Activated CD4-positive, alpha-beta T cell treated with anti-CD3 and anti-CD28 coated beads, Interleukin-2, amount 10 ng/mL, durations not matched to agents 24 days and 14 days (primary cell): Measurements from ENCODE around the gene MYO9B. TPM values are rescaled to one million over a fixed set of nuclear protein-coding genes. Genes with fewer than 3 reads are reported as not detected.

ENCODE experiments used
- DNase-seq: peaks from one replicate; pipeline ENCODE4 v3.0.0; 2022
- H3K27ac Mint-ChIP-seq: one replicate; pipeline ENCODE4 v1.8.0; 2022; ENCODE audit warnings: mild to moderate bottlenecking, mixed read lengths
- H3K27me3 Mint-ChIP-seq: one replicate; pipeline ENCODE4 v1.8.0; 2022; ENCODE audit warnings: mixed read lengths
- H3K36me3 Mint-ChIP-seq: one replicate; pipeline ENCODE4 v1.8.0; 2022; ENCODE audit warnings: low read depth, mild to moderate bottlenecking, mixed read lengths
- H3K4me1 Mint-ChIP-seq: one replicate; pipeline ENCODE4 v1.8.0; 2021; ENCODE audit warnings: mixed read lengths
- H3K4me3 Mint-ChIP-seq: one replicate; pipeline ENCODE4 v1.8.0; 2022; ENCODE audit warnings: mild to moderate bottlenecking, moderate library complexity, mixed read lengths
- H3K9me3 Mint-ChIP-seq: one replicate; pipeline ENCODE4 v1.8.0; 2021; ENCODE audit warnings: mixed read lengths
- intact Hi-C: fragments of 100-400 bp; cut with micrococcal nuclease; formaldehyde crosslinking; loops from one replicate; pipeline ENCODE4 v1.15.1; 2023
- total RNA-seq: library from RNA; stranded (reverse); gene quantifications from 2 replicates; pipeline ENCODE4 v1.2.3, GENCODE V29; 2022

The MYO9B gene
- total RNA-seq, 1 donor from 2014 or later = 120 TPM

GRCh38 chr19:17243830-17244617, 168.4 kb downstream of the MYO9B start:
- peak overlapping the region; percentile 63 for H3K4me3 Mint-ChIP-seq
- intact Hi-C loops = no loop called here
- H3K4me1 Mint-ChIP-seq = peaks cover 7% of the 10 kb centered on the region

GRCh38 chr19:17244618-17245534, 169.3 kb downstream of the MYO9B start:
- DNase-seq = no peak
- Mint-ChIP-seq H3K9me3 (no peaks in the 10 kb centered on the region), H3K36me3 (no peaks in the 10 kb centered on the region), H3K4me3 (peak overlapping the region; percentile 63), H3K27me3 (peaks cover 16% of the 10 kb centered on the region), H3K27ac (peak overlapping the region; percentile 8), H3K4me1 (peaks cover 7% of the 10 kb centered on the region)
- intact Hi-C loops = no loop called here

More at GRCh38 chr19:17243830-17244617, 168.4 kb downstream of the MYO9B start:
- Mint-ChIP-seq H3K27ac (peak overlapping the region; percentile 8), H3K9me3 (no peaks in the 10 kb centered on the region), H3K27me3 (peaks cover 15% of the 10 kb centered on the region), H3K36me3 (no peaks in the 10 kb centered on the region)
- no peak for DNase-seq

GRCh38 chr19:17245535-17245984, 170.0 kb downstream of the MYO9B start, which contains the start of gene NR2F6:
Gene NR2F6, minus strand, starts transcription at chr19:17245919. Its CDS starts 699 bp downstream, at chr19:17245220.
- no peak for DNase-seq
- Mint-ChIP-seq H3K4me1 (peaks cover 7% of the 10 kb centered on the region), H3K27me3 (peaks cover 16% of the 10 kb centered on the region), H3K36me3 (no peaks in the 10 kb centered on the region), H3K9me3 (no peaks in the 10 kb centered on the region), H3K27ac (peak within 1 kb of the TSS; percentile 89), H3K4me3 (peak within 1 kb of the TSS; percentile 90)
- intact Hi-C loops = no loop called here

GRCh38 chr19:17246681-17247425, 171.3 kb downstream of the MYO9B start:
- DNase-seq = no peak
- Mint-ChIP-seq H3K27ac (no peak overlapping the region), H3K9me3 (no peaks in the 10 kb centered on the region), H3K36me3 (no peaks in the 10 kb centered on the region), H3K27me3 (peaks cover 16% of the 10 kb centered on the region), H3K4me1 (peaks cover 7% of the 10 kb centered on the region), H3K4me3 (peak overlapping the region; percentile 90)
- intact Hi-C loops = no loop called here

- no peak for DNase-seq
- no peak overlapping the region for H3K4me3 Mint-ChIP-seq
- H3K9me3 Mint-ChIP-seq = no peaks in the 10 kb centered on the region
These were observed 172.6 kb downstream of the MYO9B start for GRCh38 chr19:17248011-17248776.

GRCh38 chr19:17249887-17250548, 174.4 kb downstream of the MYO9B start:
- Mint-ChIP-seq H3K4me3 (no peak overlapping the region), H3K9me3 (no peaks in the 10 kb centered on the region), H3K36me3 (no peaks in the 10 kb centered on the region), H3K27me3 (peaks cover 8% of the 10 kb centered on the region), H3K4me1 (peaks cover 7% of the 10 kb centered on the region), H3K27ac (no peak overlapping the region)
- intact Hi-C loops = no loop called here
- DNase-seq = no peak

More at GRCh38 chr19:17248011-17248776, 172.6 kb downstream of the MYO9B start:
- no peak overlapping the region for H3K27ac Mint-ChIP-seq
- peaks cover 7% of the 10 kb centered on the region for H3K4me1 Mint-ChIP-seq
- intact Hi-C loops = no loop called here
- H3K36me3 Mint-ChIP-seq = no peaks in the 10 kb centered on the region
- peaks cover 16% of the 10 kb centered on the region for H3K27me3 Mint-ChIP-seq

GRCh38 chr19:17254636-17255035, 179.1 kb downstream of the MYO9B start:
- intact Hi-C loops = no loop called here
- H3K27me3 Mint-ChIP-seq = no peaks in the 10 kb centered on the region
- DNase-seq = no peak
- H3K36me3 Mint-ChIP-seq = no peaks in the 10 kb centered on the region
- no peak overlapping the region for H3K4me3 Mint-ChIP-seq
- no peak overlapping the region for H3K27ac Mint-ChIP-seq
- no peaks in the 10 kb centered on the region for H3K4me1 Mint-ChIP-seq
- no peaks in the 10 kb centered on the region for H3K9me3 Mint-ChIP-seq

GRCh38 chr19:17255150-17255621, 179.6 kb downstream of the MYO9B start:
- no peaks in the 10 kb centered on the region for H3K4me1 Mint-ChIP-seq
- H3K9me3 Mint-ChIP-seq = no peaks in the 10 kb centered on the region
- H3K4me3 Mint-ChIP-seq = no peak overlapping the region
- no peaks in the 10 kb centered on the region for H3K27me3 Mint-ChIP-seq
- intact Hi-C loops = no loop called here
- no peak overlapping the region for H3K27ac Mint-ChIP-seq
- no peak for DNase-seq
- no peaks in the 10 kb centered on the region for H3K36me3 Mint-ChIP-seq

- Mint-ChIP-seq H3K27ac (no peak overlapping the region), H3K9me3 (no peaks in the 10 kb centered on the region), H3K36me3 (no peaks in the 10 kb centered on the region), H3K4me1 (peaks cover 3% of the 10 kb centered on the region), H3K27me3 (peaks cover 2% of the 10 kb centered on the region), H3K4me3 (no peak overlapping the region)
- intact Hi-C loops = no loop called here
- no peak for DNase-seq
These were observed 180.6 kb downstream of the MYO9B start for GRCh38 chr19:17256130-17256529.

GRCh38 chr19:17259118-17259780, 183.7 kb downstream of the MYO9B start:
- Mint-ChIP-seq H3K27me3 (peaks cover 2% of the 10 kb centered on the region), H3K9me3 (no peaks in the 10 kb centered on the region), H3K36me3 (no peaks in the 10 kb centered on the region), H3K4me1 (peaks cover 3% of the 10 kb centered on the region), H3K27ac (no peak overlapping the region), H3K4me3 (no peak overlapping the region)
- peak; percentile 53 for DNase-seq
- intact Hi-C loops = no loop called here

GRCh38 chr19:17259934-17260333, 184.4 kb downstream of the MYO9B start:
- DNase-seq = no peak
- intact Hi-C loops = no loop called here
- peaks cover 2% of the 10 kb centered on the region for H3K27me3 Mint-ChIP-seq
- H3K27ac Mint-ChIP-seq = no peak overlapping the region
- H3K9me3 Mint-ChIP-seq = no peaks in the 10 kb centered on the region
- H3K36me3 Mint-ChIP-seq = no peaks in the 10 kb centered on the region
- no peak overlapping the region for H3K4me3 Mint-ChIP-seq
- H3K4me1 Mint-ChIP-seq = peaks cover 8% of the 10 kb centered on the region

- Mint-ChIP-seq H3K27me3 (peaks cover 2% of the 10 kb centered on the region), H3K4me1 (peaks cover 8% of the 10 kb centered on the region), H3K9me3 (no peaks in the 10 kb centered on the region), H3K4me3 (no peak overlapping the region), H3K36me3 (no peaks in the 10 kb centered on the region), H3K27ac (no peak overlapping the region)
- intact Hi-C loops = loop anchor here (1.0 kb wide), 1 partner anchor 21 kb away; no protein-coding TSS in a partner anchor
- peak; percentile 96 for DNase-seq
These were observed 185.3 kb downstream of the MYO9B start for GRCh38 chr19:17260842-17261325.
